ENCODE measurements around the gene RASGEF1B. TPM values are rescaled to one million over a fixed set of nuclear protein-coding genes. Genes with fewer than 3 reads are reported as not detected.

The RASGEF1B gene
- total and polyA plus RNA-seq, 2 of the 13 experiments (the other 11 are each of a cell fraction or from before 2014, with no cell fraction given), result 0.04 TPM

DNA sequence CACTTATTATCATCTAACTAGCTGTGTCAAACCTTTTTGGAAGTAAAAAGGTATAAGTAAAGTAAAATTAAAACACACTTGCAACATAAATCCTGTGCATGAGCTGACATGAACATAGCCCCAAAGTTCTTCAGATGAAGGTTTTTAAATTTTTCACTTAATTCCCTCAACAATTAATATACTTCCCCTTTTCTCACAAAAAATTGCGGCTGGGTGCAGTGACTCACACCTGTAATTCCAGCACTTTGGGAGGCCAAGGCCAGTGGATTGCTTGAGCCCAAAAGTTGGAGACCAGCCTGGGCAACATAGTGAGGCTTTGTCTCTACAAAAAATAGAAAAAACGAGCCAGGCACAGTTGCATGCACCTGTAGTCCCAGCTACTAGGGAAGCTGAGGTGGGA is 16.8 kb downstream of the RASGEF1B start:
- in situ Hi-C loops (cut with HindIII; ENCODE audit: extremely low pct_ligation_motif_present, low pct_unique_long_range_greater_than_20kb), result no loop called here
- no peak for FAIRE-seq
- no peaks in the 10 kb centered on the region for H3K36me3 ChIP-seq (replicated peaks in 1 of 2; ENCODE audit: control insufficient read depth in 1 of 2, insufficient read depth in 2 of 2, low read length in 2 of 2)

More for the DNA sequence above, 16.8 kb downstream of the RASGEF1B start:
- Histone ChIP-seq H3K4me2 (ENCODE audit: low read depth, low read length) (no peak overlapping the region), H3K27me3 (ENCODE audit: control insufficient read depth in 1 of 2, insufficient read depth in 2 of 2, low read length in 2 of 2) (no peaks in the 10 kb centered on the region; a peak in 1 of 5 replicates), H3K9me3 (ENCODE audit: low read length) (no peaks in the 10 kb centered on the region), H3K4me3 (replicated peaks in 1 of 3; ENCODE audit: insufficient read depth in 1 of 3, low read depth in 2 of 3, low read length in 3 of 3) (no peak overlapping the region), H4K20me1 (ENCODE audit: insufficient read depth, low read length) (no peaks in the 10 kb centered on the region), H3K4me1 (ENCODE audit: insufficient read depth, low read length) (no peaks in the 10 kb centered on the region), H3K9ac (ENCODE audit: insufficient read depth, low read depth, low read length) (no peak overlapping the region), H2AFZ (ENCODE audit: low read length) (no peak overlapping the region), H3K27ac (ENCODE audit: extremely low read length, insufficient read depth, low read length) (no peak overlapping the region), H3K79me2 (ENCODE audit: insufficient read depth, low read length) (no peaks in the 10 kb centered on the region)
- WGBS (ENCODE audit: low lambda C conversion rate), result 27% methylated on average over 2 of the region's 2 CpGs
- CTCF ChIA-PET (ENCODE audit: low intra/inter-chr PET ratio, low total read pairs), result no interaction called here
- no peak for ATAC-seq
- no peak for DNase-seq (ENCODE audit: low spot score)
- intact Hi-C loops (cut with micrococcal nuclease; ENCODE audit: unreplicated experiment), result no loop called here
- BruUV-seq (replicated peaks), result no TSS peak
- TF ChIP-seq ZNF225 (CRISPR knock-in tag; IDR thresholded peaks at IDR 0.05) (no peak), ZNF569 (CRISPR knock-in tag; IDR thresholded peaks at IDR 0.05; ENCODE audit: borderline replicate concordance) (no peak), AKAP8 (CRISPR knock-in tag; IDR thresholded peaks at IDR 0.05) (no peak), MEF2D (CRISPR knock-in tag; IDR thresholded peaks at IDR 0.05) (no peak), ZNF282 (IDR thresholded peaks at IDR 0.05; ENCODE audit: partially characterized antibody) (no peak), ZNF607 (CRISPR knock-in tag; IDR thresholded peaks at IDR 0.05; ENCODE audit: borderline replicate concordance) (no peak), ZNF292 (CRISPR knock-in tag; IDR thresholded peaks at IDR 0.05; ENCODE audit: borderline replicate concordance, low read depth) (no peak), SAFB2 (CRISPR knock-in tag; IDR thresholded peaks at IDR 0.05; ENCODE audit: borderline replicate concordance, low read depth) (no peak), ELF3 (CRISPR knock-in tag; IDR thresholded peaks at IDR 0.05) (no peak), ZNF333 (CRISPR knock-in tag; IDR thresholded peaks at IDR 0.05; ENCODE audit: borderline replicate concordance) (no peak), ZSCAN21 (CRISPR knock-in tag; IDR thresholded peaks at IDR 0.05; ENCODE audit: borderline replicate concordance) (no peak)
- TF ChIP-seq, protein P1, sequence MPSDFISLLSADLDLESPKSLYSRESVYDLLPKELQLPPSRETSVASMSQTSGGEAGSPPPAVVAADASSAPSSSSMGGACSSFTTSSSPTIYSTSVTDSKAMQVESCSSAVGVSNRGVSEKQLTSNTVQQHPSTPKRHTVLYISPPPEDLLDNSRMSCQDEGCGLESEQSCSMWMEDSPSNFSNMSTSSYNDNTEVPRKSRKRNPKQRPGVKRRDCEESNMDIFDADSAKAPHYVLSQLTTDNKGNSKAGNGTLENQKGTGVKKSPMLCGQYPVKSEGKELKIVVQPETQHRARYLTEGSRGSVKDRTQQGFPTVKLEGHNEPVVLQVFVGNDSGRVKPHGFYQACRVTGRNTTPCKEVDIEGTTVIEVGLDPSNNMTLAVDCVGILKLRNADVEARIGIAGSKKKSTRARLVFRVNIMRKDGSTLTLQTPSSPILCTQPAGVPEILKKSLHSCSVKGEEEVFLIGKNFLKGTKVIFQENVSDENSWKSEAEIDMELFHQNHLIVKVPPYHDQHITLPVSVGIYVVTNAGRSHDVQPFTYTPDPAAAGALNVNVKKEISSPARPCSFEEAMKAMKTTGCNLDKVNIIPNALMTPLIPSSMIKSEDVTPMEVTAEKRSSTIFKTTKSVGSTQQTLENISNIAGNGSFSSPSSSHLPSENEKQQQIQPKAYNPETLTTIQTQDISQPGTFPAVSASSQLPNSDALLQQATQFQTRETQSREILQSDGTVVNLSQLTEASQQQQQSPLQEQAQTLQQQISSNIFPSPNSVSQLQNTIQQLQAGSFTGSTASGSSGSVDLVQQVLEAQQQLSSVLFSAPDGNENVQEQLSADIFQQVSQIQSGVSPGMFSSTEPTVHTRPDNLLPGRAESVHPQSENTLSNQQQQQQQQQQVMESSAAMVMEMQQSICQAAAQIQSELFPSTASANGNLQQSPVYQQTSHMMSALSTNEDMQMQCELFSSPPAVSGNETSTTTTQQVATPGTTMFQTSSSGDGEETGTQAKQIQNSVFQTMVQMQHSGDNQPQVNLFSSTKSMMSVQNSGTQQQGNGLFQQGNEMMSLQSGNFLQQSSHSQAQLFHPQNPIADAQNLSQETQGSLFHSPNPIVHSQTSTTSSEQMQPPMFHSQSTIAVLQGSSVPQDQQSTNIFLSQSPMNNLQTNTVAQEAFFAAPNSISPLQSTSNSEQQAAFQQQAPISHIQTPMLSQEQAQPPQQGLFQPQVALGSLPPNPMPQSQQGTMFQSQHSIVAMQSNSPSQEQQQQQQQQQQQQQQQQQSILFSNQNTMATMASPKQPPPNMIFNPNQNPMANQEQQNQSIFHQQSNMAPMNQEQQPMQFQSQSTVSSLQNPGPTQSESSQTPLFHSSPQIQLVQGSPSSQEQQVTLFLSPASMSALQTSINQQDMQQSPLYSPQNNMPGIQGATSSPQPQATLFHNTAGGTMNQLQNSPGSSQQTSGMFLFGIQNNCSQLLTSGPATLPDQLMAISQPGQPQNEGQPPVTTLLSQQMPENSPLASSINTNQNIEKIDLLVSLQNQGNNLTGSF (CRISPR knock-in tag; IDR thresholded peaks at IDR 0.05), result no peak
- TF ChIP-seq, protein P2, sequence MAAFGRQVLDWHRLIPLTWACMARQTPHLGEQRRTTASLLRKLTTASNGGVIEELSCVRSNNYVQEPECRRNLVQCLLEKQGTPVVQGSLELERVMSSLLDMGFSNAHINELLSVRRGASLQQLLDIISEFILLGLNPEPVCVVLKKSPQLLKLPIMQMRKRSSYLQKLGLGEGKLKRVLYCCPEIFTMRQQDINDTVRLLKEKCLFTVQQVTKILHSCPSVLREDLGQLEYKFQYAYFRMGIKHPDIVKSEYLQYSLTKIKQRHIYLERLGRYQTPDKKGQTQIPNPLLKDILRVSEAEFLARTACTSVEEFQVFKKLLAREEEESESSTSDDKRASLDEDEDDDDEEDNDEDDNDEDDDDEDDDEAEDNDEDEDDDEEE (CRISPR knock-in tag; IDR thresholded peaks at IDR 0.05), result no peak
- TF ChIP-seq, protein P3, sequence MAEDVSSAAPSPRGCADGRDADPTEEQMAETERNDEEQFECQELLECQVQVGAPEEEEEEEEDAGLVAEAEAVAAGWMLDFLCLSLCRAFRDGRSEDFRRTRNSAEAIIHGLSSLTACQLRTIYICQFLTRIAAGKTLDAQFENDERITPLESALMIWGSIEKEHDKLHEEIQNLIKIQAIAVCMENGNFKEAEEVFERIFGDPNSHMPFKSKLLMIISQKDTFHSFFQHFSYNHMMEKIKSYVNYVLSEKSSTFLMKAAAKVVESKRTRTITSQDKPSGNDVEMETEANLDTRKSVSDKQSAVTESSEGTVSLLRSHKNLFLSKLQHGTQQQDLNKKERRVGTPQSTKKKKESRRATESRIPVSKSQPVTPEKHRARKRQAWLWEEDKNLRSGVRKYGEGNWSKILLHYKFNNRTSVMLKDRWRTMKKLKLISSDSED (CRISPR knock-in tag; IDR thresholded peaks at IDR 0.05), result no peak
- POLR2A ChIA-PET, result no interaction called here

Measured in HepG2 (cell line).